ENCODE results near the gene LSAMP. TPM values are rescaled to one million over a fixed set of nuclear protein-coding genes. Genes with fewer than 3 reads are reported as not detected.

Gene LSAMP
- total RNA-seq, 1 donor from 2014 or later: not detected

DNA sequence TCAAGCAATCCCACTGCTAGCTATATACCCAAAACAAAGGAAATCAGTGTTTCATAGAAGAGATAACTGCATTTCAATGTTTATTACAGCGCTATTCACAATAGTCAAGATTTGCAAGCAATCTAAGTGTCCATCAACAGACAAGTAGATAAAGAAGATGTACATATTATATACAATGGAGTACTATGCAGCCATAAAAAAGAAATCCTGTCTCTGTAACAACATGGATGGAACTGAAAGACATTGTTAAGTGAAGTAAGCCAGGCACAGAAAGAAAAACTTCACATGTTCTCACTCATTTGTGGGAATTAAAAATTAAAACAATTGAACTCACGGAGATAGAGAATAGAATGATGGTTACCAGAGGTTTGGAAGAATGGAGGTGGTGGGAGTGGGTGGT is 89.2 kb downstream of the LSAMP start:
- DNase-seq (ENCODE audit: low read depth in 2 of 2): no peak

DNA sequence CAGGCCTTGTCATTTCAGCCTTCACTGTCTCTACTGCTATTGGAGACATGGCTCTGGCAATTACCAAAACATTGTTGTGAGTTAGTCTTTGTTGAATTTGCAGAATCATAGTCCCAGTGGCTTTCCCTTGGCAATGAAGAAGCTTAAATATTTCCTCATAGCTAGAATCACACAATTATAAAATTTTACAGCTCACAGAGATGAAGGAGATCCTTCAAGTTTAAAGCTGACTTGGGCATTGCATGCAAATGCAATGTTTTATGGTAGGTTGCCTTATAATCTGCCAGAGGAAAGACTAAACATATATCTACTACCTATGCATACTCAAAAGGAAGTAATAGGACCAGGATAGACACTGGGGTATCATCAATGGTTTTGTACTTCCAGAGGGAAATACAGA is 90.9 kb downstream of the LSAMP start:
- DNase-seq (ENCODE audit: low read depth in 2 of 2): no peak

DNA sequence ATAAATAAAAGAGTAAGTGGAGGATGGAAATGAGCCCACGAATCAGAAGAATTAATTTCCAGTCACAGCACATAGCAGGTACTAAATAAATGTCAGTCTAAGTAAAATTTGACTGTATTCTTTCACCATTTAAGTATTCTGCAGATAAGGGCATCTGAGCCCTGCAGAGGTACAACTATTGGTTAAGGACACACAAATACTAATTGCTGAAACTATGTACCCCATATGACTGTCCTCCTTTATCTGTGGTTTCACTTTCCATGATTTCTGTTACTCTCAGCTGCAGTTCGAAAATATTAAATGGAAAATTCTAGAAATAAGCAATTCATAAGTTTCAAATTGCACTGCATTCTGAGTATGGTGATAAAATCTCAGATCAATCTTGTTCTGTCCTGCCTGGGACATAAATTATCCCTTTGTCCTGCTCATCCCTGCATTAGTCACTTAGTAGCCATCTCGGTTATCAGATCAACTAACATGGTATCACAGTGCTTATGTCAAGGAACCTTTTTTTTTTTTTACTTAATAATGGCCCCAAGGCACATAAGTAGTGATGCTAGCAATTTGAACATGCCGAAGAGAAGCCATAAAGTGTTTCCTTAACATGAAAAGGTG is 95.1 kb downstream of the LSAMP start:
- DNase-seq (ENCODE audit: low read depth in 2 of 2): no peak

DNA sequence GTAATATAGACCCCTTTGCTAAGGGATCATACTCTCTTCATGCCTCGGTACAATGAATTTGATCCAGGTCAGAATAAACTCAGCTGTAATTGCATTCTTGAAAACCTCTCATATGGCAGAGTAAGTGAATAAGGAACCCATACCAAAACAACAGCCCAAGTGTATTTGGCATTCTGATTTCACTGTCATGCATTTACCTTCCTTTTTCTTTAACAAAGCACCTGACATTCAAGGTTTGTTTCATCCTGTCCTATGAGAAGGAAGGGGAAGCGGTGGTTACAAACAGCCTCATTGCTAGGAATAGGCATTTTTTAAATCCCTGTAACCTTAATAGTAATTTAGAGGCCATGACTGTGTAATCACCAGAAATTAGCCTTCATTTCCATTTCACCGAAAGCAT is 97.1 kb downstream of the LSAMP start:
- DNase-seq (ENCODE audit: low read depth in 2 of 2): no peak

DNA sequence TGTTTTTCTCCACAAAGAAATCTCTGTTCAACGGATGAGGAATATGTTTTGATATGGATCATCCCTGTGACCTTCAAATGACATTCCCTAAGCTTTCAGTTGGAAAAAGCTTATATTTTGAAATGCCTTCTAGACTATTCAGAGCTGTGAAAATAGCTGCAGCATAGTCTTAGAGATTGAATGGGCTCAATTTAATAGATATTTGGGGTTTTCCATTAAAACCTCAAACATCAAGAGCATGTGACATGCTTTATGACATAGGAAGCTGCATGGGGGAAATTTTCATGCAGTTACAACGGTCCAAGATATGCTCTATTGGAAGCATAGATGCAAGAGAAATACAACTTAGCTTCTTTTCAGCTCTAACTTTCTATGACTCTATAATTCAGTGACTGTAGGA is 102.8 kb downstream of the LSAMP start:
- DNase-seq (ENCODE audit: low read depth in 2 of 2): no peak

DNA sequence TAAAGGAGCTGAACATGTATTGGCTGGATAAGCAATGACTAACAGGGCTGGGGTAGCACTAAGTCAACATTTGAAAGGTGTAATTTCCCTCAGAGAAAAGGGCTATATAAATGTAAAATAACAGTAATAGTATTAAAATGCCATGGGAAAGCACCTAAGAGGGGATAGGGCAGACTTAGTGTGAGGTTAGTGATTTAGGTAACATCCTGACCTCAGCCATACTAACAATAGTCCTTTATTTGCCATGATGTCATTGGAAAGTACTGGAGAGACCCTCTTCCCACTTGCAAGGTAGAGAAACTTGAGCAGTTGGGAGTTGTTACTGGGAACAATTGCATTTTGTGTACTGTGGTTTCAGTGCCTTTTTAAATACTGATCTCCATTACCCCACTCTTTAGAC is 103.4 kb downstream of the LSAMP start:
- DNase-seq (ENCODE audit: low read depth in 2 of 2): no peak

DNA sequence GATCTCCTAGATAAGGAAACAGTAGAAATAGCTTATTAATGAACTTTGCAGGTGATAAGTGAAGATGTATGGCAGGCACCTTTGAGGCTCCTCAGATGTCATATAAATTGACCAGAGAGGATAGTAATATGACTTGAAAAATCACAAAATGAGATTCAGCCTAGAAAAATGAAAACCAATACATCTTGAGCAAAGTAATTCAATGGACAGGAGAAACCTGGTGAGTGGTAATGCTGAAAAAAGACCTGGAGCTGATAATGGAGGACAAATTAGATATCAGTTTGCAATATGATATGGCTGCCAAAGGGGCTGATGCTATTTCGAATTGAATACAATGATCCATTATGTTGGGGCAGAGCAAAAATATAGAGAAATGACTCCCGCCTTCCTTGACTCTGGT is 103.9 kb downstream of the LSAMP start:
- DNase-seq (ENCODE audit: low read depth in 2 of 2): no peak

DNA sequence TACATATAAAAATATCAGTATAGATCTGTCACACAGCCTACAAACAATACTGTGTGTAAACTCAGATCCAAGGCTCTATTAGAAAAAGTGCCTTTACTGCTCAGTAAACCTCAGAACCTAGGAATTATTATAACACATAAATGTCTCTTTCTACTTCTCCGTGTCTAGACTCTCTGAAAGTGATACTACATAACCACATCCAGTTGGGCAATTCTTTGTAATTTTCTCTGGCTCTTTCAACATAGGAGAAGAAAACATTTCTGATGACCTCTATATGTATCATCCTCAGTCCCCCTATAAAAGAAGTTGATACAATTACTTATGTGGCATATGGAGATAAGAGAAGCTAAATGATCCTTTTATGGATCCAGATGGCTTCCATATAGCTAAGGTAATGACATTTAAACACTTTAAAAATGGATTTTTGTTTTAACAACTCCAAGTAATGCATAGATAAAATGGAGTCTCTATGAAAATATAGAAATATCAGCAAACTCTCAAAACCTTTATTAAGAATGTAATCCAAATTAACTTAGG is 104.5 kb downstream of the LSAMP start:
- no peak for DNase-seq (ENCODE audit: low read depth in 2 of 2)

DNA sequence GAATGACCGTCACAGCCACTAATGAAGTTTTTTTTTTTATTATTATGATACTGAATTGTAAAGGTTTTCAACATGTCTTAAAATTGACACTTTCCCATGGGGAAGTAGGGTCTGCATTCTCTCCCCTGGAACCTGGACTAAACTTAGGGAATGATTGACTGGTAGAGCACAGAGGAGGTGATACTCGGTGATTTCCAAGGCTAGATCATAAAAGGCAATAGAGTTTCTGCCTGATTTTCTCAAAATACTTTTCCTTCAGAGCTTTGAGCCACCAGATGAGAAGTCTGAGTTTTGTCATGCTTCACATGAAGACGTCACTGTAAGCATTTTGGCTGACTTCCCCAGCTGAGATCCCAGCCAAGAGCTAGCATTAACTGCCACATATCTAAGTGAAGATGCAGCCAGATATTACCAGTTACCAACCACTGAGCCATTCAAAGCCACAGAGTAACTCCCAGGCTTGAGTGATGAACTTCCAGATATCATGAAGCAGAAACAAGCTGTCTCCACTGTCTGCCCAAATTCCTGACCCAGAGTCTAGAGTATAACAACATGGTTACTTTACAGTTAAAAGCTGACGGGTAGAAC is 105.8 kb downstream of the LSAMP start:
- DNase-seq (ENCODE audit: low read depth in 2 of 2): no peak

DNA sequence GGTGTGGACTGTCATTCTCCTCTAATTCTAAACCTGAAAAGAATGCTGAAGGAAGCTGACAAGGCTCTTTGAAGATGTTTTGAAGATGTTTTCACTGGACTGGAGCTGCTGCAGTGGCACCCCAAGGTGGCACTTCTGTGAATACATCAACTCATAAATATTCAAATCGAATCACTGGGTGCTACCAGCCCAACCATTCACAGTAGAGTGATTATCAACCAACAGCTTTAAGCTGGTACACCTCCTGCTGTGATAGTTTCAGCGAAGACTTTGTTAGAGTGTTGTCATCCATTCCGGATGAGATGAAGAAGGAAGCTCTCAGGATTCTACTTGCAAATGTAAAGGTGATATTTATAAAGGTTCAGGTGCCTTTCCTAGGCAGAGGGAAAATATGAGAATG is 106.6 kb downstream of the LSAMP start:
- DNase-seq (ENCODE audit: low read depth in 2 of 2): no peak

DNA sequence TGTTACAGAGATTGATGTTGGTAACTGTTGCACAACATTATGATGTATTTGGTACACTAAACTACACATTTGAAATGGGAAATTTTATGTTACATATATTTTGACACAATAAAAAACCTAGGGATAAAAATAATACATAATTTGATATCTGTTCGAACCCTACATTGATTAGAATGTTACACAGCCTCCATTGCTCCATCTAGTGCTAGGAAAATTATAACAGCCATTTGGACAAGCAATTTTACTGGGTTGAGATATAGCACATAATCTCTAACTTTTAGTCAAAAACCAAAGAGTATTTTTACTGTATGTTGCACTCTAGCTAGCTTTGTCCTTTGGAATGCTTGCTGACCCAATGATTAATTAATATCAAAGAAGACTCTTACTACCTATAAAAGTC is 108.1 kb downstream of the LSAMP start:
- no peak for DNase-seq (ENCODE audit: low read depth in 2 of 2)

DNA sequence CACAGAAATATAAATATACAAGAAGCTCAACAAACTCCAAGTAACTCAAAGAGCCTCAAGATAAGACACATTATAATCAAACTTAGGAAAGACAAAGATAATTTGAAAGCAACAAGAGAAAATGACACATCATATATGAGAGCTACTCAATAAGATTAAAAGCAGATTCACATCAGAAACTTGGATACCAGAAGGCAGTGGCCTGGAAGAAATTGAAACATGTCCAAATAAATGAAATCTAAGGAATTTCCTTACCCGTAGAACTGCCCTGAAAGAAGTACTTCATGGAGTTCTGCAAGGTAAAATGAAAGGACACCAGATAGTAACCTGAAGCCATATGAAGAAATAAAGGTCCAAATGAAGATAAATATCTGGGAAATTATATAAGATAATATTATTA is 113.9 kb downstream of the LSAMP start:
- DNase-seq (ENCODE audit: low read depth in 2 of 2): no peak

DNA sequence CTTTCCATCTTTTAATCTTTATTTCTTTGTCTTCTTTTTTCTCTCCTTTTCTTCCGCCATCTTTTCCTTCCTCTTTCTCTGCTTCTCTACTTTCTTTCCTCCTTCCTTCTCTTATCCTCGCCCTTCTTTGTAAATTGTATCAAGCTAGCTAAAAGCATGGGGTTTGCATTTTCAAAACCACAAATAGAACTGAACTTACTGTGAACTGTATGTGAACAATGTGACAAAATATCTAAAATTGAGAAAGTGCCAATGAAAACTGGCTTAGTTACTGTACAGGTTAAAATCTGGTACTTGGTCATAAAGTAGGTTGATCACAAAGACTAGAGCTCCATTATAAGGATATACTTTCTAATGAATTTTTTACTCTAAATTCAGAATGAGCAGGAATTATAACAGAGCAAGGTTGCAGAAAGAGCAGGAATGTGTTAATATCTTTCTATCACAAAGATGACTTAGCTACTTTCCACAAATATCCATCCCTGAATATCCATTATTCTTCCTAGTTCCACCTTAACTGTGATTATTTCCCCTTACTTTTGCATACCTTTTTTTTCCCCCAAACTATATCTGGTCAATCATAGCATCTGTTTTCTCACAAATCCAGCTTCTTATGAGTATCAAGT is 122.4 kb downstream of the LSAMP start:
- no peak for DNase-seq (ENCODE audit: low read depth in 2 of 2)

DNA sequence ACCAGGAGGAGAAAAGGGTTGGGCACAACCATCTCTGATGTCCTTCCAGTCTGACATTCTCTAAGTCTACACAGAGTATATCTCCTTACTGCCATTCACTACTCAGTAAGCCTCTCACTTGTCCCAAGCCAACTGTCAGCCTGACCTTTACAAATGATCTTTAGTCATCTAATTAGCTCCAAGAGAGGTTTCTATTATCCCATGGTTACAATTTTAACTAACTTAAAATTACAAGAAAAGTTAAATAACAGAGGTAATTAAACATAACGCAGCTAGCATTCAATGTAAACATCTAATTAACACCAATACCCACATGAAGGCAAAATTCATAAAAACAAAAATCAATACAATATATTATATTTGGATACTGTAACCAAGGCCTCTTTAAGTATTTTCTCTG is 126.9 kb downstream of the LSAMP start:
- no peak for DNase-seq (ENCODE audit: low read depth in 2 of 2)

DNA sequence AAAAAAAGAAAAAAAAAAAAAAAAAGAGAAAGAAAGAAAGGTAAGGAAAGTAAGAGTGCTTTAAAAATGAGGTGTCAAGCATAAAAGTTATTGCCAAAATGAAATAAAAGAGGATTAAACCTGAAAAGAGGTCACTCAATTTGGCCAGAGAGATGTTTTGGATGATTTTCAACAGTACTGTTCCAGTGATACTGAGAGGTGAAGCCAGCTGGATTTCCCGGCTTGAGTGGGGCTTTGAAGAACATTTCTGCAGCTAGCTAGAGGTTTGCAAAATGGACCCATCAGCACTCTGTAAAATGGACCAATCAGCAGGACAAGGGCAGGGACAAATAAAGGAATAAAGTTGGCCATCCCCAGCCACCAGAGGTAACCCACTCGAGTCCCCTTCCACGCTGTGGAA is 128.5 kb downstream of the LSAMP start:
- no peak for DNase-seq (ENCODE audit: low read depth in 2 of 2)

DNA sequence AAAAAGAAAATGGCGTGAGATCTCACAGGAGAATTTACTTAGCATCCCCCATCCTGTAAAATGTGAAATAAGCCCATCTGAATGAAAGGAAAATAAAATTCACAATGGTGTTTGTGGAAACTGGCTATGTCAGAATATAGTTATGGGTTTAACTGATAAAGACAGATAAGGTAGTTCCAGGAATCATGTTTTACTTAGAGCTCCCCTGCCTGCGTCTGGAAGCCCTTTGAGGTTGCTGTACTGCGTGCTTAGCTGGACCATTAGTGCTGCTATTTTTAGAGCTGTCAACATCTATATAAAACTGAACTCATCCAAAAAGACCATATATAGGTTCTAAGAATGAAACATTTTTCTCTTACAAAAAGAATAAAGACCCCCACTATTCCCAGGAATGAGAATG is 130.8 kb downstream of the LSAMP start:
- no peak for DNase-seq (ENCODE audit: low read depth in 2 of 2)

DNA sequence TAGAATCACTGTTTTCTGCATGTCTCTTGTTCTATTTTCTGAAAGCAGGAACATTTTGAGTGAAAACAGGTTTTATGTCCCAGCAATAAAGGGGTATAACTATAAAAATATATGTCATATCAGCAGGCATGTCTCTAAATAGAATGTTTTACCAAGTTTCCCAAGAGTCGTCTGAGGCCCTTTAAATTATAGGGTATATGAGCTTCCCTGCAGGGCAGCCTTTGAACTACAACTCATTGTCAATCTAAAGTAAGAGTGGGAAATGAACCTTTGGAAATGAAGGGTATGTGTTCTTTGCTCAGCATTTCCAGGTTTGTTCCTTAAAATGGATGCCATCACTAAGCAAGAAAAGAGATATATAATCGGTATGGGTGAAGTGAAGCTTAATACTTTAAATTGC is 138.6 kb downstream of the LSAMP start:
- DNase-seq (ENCODE audit: low read depth in 2 of 2): no peak

DNA sequence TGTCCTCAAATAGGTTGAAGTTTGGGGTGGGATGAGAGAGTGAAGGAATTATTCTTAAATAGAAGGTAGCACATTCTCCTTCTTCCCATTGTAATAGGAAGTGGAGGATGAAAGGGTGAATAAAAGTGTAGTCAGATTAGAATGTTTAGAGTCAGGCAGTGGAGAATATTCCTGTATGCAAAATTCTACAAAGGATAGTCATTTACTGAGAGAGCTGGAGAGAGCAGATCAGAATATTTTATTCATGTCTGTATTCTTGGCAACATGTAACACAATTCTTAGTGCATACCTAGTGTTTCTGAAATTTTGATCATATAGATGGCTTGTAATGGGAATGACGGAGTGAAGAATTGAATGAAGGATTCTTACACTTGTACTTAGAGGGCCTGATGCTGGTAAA is 139.1 kb downstream of the LSAMP start:
- no peak for DNase-seq (ENCODE audit: low read depth in 2 of 2)

DNA sequence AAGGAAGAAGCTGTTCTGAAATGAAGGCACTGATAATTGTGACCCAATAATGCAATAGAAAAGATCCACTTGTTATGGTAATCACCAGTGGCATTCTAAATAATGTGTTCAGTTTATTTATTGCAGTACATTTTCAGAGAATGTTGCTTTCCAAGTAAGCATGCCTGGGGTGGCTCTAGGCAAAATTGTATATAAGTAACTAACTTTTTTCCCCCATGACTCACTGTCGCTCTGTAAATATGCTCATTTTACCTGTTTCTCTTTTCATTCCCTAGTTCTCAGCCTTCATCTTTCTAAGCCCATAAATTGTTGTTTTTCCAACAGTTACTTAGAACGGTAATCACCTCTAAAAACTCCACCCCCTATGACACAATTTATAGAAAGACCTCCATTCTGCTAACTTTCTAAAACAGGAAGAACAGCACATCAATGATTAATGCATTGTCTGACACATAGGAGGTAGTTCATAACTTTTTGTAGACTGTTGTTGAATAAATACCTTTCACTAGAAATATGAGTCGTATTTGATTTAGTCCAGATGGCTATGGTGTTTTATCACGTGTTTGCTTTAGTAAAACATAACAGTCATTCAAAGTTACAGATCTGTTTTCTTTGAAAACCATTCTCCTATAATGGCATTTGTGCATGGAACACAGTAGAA is 143.1 kb downstream of the LSAMP start:
- no peak for DNase-seq (ENCODE audit: low read depth in 2 of 2)

DNA sequence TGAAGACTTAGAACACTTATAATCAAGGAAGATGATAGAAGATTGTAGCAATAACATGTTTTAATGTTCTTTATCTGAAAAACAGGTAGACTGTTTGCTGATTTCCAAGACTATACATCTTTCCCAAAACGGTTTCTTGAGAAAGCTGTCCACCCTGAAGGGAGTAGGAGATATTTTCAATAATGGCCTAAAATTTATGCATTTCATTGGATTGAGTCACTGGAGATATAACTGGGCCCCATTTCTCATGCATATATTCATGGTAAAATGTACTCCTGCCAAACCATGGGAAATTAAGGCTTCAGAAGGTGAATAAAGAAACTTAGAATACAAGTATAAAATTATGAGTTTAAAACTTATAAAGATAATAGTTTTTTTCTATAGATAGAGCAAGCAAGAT is 143.9 kb downstream of the LSAMP start:
- DNase-seq (ENCODE audit: low read depth in 2 of 2): no peak

DNA sequence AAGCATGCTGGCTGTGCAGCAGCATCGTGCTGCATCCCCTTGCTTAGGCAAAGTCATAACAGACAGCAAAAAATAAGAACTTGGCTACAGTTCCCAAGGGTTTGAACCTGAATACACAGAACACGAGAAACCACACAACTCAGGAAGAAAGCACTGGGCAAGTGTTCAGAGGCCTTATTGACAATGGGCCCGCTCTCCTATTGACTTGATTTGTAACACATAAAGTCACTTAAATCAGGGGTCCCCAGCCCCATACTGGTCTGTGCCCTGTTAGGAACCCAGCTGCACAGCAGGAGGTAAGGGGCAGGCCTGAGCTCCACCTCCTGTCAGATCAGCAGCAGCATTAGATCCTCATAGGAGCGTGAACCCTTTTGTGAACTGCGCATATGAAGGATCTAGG is 145.1 kb downstream of the LSAMP start:
- DNase-seq (ENCODE audit: low read depth in 2 of 2): no peak

DNA sequence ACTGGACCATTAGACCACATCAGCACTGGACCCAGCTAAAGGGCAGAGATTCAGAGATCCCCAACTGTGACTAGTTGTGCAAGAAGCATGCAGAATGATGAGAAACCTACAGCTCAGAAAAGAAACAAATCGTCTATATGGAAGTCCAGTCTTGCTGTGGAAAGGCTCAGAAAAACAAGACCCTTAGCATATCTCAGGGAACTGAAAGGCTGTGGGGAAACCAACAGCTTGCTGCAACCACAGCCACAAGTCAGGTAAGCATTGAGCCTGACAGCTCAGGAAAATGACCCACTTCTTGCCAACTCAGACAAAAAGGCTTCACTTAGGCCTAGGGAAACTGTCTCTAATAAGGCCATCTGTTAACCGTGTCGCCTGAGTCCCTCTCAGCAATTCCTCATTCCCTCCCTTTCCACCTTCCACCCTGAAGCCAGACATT is 145.6 kb downstream of the LSAMP start:
- no peak for DNase-seq (ENCODE audit: low read depth in 2 of 2)

DNA sequence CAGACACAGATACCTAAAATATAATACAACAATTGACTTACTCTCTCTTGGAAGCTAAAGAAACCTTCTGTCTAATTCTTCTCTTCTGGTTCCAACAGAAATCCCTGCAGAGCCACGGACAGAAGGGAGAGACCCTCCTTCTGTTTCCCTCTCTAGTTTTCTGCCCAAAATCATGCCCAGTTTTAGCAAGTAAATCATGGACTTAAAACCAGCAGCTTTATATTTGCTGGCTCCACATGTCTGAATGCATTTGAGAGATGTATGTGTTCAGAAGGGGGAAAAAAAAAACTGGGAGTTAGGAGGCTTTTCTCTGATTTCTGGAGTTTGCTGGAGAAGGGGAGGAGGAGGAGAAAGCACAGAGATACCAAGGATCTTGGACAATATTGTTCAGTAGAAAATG is 147.1 kb downstream of the LSAMP start:
- DNase-seq (ENCODE audit: low read depth in 2 of 2): no peak
